RWPE1 (cell line): ENCODE results near the gene FUBP3.

Source experiments
- CTCF ChIA-PET: fragments of 350-600 bp; sonication (Branson Sonifier 250); formaldehyde crosslinking; extraction: SDS; loops from one replicate; lab custom pipeline; 2021; lab: Yijun Ruan, JAX
- POLR2A ChIA-PET: fragments of 400-600 bp; formaldehyde crosslinking; extraction: SDS; loops from one replicate; lab custom pipeline; 2020; ENCODE audit warnings: antibody characterized with exemption; ENCODE audit not compliant: low non-redundant PET; lab: Yijun Ruan, JAX
- DNase-seq: peaks from one replicate; pipeline ENCODE4 v3.0.0; 2012; ENCODE audit warnings: low spot score
- H3K27ac ChIP-seq: fragments of 450-650 bp; 2 replicates; pipeline ENCODE4 v1.5.1; 2017
- TF ChIP-seq, protein P1 (sequence below): fragments of 450-650 bp; conservative IDR thresholded peaks from 2 replicates; pipeline ENCODE4 v1.5.1; 2017; ENCODE audit warnings: low read depth, mild to moderate bottlenecking

Gene FUBP3

DNA sequence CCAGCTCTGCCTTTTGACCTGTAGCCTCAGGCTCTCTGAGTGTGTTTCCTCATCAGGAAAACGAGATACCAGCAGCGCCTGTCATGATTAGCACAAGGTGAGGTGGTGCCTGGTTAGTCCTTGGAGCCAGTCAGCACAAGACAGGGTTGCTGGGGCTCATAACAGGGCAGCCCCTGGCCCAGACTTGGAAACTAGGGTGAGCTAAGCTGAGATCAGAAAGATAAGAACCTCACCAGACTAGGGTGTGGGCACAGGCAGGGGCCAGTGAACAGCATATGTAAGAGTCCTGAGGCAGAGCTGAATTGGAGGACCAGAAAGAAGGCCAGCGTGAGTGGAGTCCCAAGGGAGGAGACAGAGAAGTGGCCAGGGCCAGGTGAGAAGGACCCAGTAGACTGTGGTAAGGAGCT, 42.7 kb upstream of the FUBP3 start:
- CTCF ChIA-PET = interaction anchor here (1.3 kb wide), 1 partner anchor 18 kb away, joined by 5 read pairs; no protein-coding TSS in a partner anchor
- TF ChIP-seq, protein P1, sequence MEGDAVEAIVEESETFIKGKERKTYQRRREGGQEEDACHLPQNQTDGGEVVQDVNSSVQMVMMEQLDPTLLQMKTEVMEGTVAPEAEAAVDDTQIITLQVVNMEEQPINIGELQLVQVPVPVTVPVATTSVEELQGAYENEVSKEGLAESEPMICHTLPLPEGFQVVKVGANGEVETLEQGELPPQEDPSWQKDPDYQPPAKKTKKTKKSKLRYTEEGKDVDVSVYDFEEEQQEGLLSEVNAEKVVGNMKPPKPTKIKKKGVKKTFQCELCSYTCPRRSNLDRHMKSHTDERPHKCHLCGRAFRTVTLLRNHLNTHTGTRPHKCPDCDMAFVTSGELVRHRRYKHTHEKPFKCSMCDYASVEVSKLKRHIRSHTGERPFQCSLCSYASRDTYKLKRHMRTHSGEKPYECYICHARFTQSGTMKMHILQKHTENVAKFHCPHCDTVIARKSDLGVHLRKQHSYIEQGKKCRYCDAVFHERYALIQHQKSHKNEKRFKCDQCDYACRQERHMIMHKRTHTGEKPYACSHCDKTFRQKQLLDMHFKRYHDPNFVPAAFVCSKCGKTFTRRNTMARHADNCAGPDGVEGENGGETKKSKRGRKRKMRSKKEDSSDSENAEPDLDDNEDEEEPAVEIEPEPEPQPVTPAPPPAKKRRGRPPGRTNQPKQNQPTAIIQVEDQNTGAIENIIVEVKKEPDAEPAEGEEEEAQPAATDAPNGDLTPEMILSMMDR = no peak
- H3K27ac ChIP-seq = peak overlapping the region; percentile 95
- DNase-seq = no peak
- POLR2A ChIA-PET = interaction anchor here (0.6 kb wide), 1 partner anchor 82 kb away, joined by 3 read pairs; no protein-coding TSS in a partner anchor

DNA sequence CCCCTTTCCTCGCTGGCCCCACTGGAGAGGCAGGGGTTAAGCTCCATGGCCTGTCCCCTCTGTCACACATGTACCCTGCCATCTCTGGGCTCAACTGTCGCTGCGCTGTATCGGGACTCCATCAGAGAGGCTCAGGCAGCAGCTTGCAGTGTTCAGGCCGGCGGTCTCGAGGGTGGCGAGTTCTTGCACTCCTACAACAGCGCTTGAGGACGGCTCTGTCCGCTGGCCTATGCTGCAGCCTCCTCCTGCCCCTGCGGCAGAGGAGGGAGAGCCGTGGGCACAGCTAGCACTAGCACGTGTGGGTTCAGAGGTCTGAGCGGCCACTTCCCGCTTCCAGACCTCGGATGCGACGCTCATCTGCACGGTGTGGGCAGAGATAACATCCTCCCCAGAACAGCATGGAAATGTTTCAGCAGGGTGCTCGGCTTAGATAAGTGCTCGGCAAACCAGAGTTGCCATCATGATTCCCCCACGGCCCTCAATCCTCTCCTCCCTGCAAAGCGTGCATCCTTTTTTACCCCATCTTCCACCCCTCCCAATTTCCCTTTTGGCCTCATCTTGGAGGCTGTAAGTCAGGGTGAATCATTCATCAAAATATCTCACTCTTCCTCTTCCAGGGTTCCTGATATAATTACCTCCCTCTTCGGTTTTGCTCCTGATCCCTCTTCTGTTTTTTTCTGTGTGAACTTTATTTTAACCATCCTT, 41.9 kb upstream of the FUBP3 start:
- DNase-seq = peak; percentile 53
- ChIA-PET POLR2A (no interaction called here), CTCF (interaction anchor here (1.3 kb wide), 1 partner anchor 17 kb away, joined by 5 read pairs; no protein-coding TSS in a partner anchor)
- TF ChIP-seq, protein P1 = no peak
- H3K27ac ChIP-seq = peak overlapping the region; percentile 95

DNA sequence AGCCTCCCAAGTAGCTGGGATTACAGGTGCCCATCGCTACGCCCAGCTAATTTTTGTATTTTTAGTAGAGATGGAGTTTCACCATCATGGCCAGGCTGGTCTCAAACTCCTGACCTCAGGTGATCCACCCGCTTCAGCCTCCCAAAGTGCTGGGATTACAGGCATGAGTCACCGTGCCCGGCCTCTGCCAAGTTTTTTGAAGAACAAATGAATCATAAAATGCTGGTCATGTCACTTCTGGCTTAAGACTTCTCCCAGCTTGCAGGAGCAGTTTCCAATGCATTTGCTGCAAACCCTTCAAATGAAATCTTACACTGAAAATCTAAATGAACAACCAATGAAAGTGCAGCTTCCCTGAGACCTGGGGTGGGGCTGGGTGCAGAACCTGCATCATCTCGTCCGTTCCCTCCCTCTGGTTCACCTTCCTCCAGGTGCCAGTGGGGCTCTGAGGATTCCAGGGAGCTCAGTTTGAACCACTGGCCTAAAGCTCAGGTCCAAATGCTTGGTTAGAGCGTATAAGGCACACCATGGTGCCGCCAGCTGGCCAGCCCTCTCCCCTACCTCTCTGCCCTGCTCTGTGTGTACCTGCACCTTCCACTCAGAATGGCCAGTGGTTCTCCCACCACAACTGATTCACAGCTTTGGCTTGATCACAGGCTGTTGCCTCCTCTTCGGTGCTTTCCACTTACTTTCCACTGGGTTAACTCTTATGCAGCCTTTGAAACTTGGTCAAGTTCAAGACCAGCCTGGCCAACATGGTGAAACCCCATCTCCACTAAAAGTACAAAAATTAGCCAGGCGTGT, 39.8 kb upstream of the FUBP3 start:
- TF ChIP-seq, protein P1 = no peak
- DNase-seq = peak; percentile 94
- CTCF ChIA-PET = interaction anchor here (0.6 kb wide), 1 partner anchor 778 kb away, joined by 4 read pairs; no protein-coding TSS in a partner anchor
- H3K27ac ChIP-seq = peak overlapping the region; percentile 95
- POLR2A ChIA-PET = no interaction called here

DNA sequence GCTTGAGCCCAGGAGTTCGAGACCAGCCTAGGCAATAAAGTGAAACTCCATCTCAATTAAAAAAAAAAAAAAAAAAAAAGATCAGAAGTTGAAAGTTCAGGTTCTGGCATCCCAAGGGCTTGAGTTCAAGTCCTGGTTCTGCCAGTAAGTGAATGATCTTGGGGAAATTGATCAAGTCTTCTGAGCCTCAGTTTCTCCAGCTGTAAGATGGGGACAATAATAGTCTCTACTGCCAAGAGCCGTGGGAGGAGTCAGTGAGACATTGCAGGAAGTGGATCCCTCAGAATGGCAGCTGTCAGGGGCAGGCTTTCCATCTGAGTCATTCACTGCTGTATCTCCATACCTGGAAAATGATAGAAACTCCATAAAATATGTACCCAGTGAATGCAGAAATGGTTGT, 37.8 kb upstream of the FUBP3 start:
- DNase-seq = peak; percentile 55
- no peak overlapping the region for H3K27ac ChIP-seq
- CTCF ChIA-PET = no interaction called here
- TF ChIP-seq, protein P1 = no peak
- POLR2A ChIA-PET = no interaction called here

DNA sequence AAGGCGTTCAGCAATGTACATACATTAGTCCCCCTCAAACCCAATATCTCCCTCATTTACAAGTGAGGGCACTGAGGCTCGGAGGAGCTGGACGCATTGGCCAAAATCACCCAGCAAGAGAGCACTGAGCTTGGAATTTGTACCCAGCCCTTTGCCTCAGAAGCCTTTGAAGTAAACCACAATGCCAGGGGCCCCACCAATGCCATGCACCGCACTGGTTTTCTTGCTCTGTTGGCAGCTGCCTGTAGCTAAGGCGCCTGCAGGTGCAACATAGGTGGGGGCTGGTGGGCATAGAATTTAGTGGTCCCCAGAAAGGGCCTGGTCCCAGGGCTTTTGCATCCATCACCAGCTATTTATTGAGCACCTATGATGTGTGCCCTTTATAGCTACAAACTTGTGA, 37.3 kb upstream of the FUBP3 start:
- TF ChIP-seq, protein P1 = no peak
- POLR2A ChIA-PET = no interaction called here
- no peak for DNase-seq
- CTCF ChIA-PET = no interaction called here
- H3K27ac ChIP-seq = peak overlapping the region; percentile 57; the same call in 1 of the 2 replicates

DNA sequence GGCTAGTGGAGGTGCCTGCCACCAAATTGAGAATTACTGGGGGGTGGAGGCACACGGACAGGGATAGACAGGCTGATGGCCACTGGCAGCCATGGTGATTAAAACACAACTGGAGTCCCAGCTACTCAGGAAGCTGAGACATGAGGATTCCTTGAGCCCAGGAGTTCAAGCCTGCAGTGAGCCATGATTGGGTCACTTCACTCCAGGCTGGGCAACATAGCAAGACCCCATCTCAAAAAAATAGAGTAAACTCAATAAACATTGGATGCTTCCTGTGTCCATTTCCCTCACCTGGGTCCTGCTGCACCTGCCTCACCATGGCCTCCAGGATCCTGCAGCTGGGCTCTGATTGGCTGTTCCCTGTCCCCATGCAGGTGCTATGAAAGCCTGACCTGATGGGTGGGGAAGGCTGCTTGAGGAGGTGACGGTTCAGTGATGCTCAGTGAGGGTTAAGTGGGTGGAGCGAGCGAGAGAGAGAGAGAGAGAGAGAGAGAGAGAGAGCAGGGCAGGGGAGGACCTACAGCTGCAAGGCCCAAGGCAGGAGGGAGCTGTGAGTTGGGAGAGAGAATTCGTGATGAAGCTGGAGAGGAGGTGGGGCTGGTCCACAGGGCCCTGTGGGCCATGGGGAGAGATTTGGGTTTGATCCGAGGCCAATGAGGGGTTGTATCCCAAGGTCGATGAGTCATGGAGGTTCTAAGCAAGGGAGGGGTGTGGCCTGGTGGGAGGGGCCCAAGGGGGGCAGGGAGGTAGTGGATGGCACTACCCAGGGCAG, 36.7 kb upstream of the FUBP3 start:
- TF ChIP-seq, protein P1 = no peak
- peak overlapping the region; percentile 57 for H3K27ac ChIP-seq
- CTCF ChIA-PET = interaction anchor here (0.6 to 0.7 kb wide), 2 partner anchors 18 to 54 kb away, joined by 4 to 5 read pairs; no protein-coding TSS in a partner anchor
- DNase-seq = peak; percentile 93
- POLR2A ChIA-PET = no interaction called here
